NCI-H1694 treated with DMSO at 0.1 percent for 48 hours (cell line): ENCODE data around the gene ABCC2.

Source experiments
- DNase-seq: peaks from one replicate; lab custom pipeline; 2025; lab: John Stamatoyannopoulos, UW

The ABCC2 gene

DNA sequence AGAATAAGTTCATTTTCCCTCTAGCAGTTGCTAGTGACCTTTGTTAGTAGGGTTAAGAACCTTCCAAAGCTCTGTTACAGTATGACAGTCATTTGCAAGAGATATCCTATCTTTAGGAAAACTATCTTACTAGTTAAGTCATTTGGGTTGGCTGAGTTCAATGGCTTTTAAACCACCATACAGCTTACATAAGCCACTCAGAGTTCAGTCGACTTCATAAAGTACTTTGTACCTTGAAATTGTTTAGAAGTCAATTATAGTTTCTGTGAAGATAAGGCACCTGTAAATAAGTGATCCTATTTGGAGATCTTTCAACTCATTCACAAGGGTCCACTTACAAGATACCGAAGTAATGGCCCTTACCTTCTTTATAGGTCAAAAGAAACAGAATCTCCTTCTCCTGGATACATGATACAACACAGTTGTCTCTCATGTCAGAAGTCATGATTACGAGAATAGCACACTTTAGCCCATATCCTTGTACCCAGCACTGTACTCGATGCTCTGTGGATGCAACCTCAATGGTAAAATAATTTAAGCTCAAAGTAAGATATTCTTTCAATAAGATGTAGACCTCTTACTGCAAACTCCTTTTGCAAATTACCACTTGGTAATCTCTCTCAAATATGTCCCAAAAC is 11.9 kb upstream of the ABCC2 start:
- no peak for DNase-seq

DNA sequence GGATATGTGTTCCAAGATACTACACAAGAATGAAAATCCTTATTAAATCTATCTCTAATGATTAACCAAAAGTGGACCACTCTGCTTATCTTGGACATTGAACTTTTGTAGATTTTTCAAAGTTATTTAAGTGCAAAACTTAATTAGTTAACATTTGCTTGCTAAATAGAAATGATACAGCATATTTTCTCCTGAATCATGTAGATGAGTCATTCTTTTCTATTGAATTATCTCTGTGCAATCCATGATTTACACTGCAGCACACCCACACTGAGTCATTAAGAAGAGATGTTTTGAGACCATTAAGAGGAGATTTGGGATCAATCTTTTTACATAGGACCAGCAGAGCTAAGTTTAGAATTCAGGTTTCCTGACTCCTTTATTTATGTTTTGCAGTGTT is 6.6 kb upstream of the ABCC2 start:
- DNase-seq, result no peak

DNA sequence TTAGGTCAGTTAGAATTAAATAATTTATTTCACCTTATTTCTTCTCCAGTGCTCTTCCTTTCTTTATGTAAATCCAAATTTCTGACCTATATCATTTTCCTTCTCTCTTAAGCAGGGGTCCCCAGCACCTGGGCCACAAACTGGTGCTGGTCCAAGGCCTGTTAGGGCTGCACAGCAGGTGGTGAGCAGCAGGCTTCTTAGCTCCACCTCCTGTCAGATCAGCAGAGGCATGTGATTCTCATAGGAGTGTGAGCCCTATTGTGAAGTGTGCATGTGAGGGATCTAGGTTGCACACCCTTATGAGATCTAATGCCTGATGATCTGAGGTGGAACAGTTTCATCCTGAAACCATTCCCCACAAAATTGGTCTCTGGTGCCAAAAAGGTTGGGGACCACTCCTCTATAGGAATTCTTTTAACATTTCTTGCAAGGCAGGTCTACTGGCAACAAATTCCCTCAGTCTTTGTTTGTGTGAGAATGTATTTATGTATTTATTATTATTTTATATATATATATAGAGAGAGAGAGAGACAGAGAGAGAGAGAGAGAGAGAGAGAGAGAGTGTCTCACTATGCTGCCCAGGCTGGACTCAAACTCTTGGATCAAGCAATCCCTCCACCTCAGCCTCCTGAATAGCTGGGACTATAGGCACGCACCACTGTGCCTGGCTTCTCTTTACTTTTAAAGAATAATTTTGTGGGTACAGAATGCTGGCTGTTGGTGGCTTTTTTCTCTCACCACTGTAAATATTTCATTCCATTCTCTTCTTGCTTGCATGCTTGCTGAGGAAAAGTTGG is 4.3 kb upstream of the ABCC2 start:
- DNase-seq, result no peak

DNA sequence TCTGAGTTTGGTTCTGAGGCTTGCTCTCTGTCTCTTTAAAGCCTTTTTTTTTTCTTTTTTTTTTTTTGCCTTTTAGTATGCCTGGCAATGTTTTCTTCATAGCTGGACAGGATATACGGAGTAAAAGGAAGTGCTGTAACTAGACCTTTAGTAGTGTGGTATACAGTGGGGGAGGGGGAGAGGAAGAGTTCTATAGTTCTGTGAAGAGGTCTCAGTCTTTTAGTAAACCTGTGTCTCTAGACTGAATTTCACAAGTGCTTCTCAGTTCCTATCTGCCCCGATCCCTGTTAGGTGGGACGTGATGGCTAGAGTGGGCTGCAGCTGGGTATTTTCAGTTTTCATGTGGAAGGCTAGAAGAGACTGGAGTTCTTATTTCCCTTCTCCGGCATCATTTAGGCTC is 3.1 kb upstream of the ABCC2 start:
- no peak for DNase-seq

DNA sequence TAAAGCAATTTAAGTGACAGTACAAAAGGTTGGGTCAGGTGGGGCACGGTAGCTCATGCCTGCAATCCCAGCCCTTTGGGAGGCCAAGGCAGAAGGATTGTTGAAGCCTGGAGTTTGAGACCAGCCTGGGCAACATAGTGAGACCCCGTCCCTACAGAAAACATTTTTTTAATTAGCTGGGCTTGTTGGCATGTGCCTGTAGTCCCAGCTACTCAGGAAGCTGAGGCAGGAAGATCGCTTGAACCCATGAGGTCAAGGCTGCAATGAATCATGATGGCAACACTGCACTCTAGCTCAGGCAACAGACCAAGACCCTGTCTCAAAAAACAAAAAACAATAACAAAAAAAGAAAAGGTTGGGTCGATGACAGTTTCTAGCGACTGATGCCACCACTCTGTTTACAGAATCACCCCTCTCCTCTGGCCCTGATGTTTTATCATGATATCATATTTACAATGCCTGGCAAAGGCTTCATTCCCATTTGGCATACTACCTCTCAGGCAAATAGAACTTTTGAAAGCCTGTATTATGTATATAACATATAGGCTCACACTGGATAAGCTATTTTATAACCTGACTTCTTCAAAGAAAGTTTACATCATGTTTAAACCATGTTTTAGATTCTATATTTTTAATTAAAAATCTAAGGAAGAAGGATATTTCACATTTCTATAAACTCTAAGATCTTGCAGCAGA is 558 bp upstream of the ABCC2 start:
- DNase-seq, result no peak

DNA sequence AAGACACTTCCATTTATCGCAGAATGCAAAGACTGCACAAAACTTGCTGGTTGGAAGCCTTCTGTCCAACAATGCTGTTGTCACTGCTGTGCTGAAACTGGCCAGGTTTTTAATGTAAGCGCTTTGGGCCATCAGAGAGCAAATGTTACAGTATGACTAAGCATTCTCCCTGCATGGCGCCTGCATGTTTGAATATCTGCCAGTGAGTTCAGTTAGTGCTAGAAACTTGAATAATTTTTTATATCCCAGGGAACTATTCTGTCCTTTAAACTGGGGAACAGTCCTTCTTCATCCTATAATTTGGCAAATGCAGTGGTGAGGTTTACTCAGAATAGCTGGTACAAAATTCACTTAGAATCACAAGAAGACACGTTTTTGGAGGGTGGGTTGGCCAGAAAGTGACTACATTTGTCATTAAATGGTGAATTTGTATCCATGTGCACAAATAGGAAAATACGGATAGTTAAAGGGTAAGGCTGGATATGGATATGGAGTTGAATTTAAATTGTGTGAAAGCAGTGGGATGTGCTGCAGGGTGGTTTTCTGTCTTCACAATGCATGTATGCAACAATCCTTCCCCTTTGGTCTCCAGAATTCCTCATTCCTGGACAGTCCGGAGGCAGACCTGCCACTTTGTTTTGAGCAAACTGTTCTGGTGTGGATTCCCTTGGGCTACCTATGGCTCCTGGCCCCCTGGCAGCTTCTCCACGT is 1.7 kb downstream of the ABCC2 start:
- DNase-seq, result no peak

DNA sequence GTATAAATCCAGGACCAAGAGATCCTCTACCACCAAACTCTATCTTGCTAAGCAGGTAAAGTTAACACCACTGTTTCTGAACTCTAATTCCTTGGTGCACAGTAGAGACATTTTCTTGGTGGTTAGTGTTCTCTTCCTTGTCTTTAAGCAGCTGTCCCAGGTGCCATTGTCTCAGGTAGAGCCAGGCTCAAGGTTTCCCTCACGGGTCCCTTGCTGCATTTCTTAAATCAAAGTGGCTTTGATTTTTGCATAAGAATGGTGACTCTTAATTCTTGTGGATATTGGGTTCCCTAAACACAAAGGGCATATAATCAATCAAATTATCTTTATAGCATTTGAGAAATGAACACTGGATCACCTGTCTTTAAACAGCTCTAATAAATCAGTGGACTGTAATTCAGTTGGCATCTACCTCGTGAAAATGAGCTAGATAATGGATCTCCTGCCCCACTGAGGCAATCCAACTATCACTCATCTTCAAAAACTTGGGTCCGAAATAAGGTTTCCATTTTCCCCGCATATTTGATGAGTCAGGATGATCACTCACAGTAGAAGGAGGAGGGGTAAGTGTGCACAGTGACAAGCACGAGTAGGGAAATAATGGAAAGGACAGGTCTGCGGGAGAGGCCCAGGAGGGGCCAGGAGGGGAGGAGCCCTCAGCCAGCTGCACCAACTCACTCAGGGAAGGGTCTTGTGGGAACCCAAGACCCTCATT is 2.4 kb downstream of the ABCC2 start:
- DNase-seq, result no peak

DNA sequence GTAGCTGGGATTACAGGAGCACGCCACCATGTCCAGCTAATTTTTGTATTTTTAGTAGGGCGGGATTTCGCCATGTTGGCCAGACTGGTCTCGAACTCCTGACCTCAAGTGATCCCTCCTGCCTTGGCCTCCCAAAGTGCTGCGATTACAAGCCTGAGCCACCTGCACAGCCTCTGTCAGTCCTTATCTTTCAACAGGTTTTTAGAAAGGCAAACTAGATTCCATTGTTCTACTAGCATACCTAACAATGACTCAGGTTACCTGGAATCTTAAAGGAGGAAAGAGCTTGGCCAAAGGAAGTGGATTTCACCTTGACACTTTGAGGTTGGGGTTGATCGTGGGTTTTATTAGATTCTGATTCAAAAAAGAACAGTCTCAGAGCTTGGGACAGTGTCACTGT is 3.2 kb downstream of the ABCC2 start:
- DNase-seq, result no peak

DNA sequence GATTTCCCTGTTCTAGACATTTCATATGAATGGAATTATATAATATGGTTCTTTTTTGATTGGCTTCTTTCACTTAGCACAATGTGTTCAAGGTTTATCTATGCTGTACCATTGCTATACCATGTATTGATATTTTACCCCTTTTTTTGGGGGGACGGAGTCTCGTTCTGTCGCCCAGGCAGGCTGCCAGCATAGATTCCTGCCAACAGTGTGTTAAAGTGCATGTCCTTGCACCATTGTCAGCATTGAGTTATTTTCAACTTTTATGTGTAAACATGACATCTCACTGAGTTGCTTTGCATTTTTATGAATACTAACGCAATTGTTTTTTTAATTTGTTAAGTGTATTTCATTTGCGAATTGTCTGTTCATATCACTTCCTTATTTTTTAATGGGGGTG is 4.9 kb downstream of the ABCC2 start:
- no peak for DNase-seq

DNA sequence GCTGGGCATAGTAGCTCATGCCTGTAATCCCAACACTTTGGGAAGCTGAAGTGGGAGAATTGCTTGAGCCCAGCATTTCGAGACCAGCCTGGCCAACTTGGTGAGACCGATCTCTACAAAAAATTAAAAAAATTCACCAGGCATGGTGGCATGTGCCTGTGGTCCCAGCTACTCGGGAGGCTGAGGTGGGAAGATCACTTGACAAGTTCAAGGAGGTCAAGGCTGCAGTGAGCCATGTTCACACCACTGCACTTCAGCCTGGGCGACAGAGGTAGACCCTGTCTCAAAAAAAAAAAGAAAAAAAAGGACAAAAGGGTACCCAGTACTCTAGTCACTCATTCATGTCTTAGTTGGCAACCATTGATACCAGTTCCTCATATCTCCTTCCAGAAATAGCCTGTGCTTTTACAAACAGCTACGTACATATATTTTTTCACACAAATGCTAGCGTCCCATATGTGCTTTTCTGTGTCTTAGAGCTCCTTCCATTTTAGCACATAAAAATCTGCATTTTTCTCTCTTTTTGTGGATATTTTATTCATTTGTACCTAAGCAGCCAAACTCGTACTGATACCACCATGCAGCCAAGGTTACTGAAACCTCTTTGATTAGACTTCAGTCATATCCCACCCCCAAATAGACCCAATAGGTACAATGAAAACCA is 5.5 kb downstream of the ABCC2 start:
- no peak for DNase-seq

DNA sequence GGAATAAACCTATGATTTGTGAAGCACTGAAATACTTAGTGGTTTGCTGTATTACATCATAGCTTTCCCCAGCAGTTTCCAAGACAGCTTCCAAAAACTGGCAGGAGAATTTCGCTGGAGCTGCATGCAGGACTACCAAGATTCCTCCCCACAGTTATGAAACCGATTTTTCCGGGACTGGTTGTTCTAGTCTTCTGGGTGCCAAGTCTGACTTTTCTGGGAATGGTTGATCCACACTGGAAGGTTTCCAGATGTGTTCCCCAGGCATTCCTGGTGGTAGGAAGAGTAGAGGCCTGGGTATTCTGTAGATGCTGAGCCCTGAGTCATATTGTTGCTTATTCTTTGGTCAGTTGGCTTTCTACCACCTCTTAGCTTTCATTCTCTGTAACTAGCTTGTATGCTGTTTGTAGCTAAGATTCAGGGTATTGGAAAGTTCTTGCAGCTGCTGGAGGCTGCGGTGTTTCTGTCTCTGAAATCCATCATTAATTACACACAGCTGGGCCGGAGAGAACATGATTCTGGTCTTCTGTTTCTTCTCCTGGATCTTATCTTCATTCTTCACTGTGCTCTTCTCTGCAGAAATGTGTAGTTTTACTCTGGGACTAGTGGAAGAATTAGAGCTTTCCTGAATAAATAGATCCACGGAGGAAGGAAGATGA is 6.3 kb downstream of the ABCC2 start:
- DNase-seq, result no peak

DNA sequence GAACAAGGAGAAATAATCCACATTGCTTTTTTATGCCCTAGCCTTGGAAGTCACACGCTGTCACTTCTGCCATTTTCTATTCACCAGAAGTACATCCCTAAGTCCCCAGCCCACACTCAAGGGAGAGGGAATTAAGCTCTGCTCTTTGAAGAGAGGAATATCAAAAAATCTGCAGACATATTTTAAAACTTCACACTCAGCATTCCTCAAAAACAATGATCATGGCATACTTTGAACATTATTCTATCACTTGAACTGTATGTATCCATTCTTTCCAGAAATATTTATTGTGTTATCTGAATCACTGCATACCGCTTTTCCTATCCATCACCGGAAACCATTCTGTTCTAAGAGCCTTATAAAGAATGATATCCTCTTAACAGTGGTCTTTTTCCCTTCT is 9.4 kb downstream of the ABCC2 start:
- DNase-seq, result no peak

DNA sequence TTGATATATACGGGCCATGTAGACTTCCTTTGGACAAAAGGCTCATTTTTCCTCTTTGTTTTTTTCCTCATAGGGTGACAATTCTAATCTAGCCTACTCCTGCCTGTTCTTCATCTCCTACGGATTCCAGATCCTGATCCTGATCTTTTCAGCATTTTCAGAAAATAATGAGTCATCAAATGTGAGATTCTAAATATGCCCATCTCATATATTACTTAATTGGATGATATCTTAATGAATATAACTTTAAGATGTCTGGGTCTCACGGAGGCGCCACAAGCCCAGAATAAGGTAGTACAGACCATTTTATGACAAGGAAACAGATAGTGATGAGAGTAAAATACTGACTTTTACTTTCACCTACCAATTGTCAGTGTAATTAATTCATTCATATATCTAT is 11.4 kb downstream of the ABCC2 start:
- no peak for DNase-seq

DNA sequence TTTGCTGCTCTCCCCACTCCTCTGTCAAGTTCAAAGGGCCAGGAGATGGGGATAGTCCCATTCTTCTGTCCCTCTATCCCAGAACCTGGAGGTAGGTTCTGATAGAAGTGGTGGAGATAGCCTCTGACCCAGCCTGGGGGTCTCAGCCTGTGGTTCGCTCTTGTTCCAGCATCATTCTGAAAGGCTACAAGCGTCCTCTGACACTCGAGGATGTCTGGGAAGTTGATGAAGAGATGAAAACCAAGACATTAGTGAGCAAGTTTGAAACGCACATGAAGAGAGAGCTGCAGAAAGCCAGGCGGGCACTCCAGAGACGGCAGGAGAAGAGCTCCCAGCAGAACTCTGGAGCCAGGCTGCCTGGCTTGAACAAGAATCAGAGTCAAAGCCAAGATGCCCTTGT is 14.5 kb downstream of the ABCC2 start:
- DNase-seq, result no peak

DNA sequence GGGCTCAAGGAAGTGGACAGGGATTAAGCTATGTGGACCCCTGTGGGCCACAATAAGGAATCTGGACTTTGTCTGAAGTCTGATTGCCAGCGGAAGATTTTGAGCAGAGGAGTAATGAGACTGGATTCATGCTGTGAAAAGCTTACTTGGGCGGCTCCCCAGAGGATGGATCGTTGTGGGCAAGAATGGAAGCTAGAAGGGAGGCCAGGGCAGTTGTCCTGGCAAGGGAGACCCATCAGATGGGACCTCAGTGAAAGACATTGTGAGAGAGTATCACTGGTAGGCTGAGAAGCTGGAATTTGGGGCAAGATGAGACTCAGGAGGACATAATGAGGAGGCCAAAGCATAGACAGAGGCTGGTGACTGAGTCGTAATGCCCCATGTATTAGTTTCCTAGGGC is 15.6 kb downstream of the ABCC2 start:
- no peak for DNase-seq

DNA sequence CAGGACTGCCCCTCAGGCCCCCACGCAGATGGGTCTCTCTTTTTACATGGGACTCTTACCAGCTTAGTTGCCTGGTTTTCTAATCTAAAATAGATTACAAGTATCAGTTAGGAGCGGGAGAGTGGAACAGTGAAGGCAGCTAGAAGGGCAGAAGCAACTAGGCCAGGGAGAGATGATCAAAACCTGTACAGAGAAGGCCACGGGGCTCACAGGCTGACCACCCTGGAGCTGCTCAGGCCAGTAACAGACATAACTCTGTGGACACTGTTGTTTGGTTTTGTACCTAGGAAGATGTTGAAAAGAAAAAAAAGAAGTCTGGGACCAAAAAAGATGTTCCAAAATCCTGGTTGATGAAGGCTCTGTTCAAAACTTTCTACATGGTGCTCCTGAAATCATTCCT is 16.5 kb downstream of the ABCC2 start:
- DNase-seq, result no peak

DNA sequence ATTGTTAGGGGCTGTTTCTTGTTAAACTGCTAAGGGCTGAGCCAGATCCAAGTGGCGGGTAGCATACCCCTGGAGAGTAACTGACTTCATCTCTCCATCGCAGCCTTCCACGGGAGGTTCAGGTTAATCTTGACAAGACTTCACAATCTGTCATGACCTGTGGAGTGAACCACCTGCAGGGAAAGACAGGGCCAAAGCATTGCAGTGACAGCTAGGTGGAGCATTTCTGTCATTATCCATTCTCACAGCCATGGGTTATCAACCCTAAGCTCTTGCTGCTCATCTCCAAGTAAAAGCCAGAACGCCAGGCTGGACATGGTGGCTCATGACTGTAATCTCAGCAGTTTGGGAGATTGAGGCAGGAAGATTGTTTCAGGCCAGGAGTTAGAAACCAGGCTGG is 17.2 kb downstream of the ABCC2 start:
- no peak for DNase-seq

DNA sequence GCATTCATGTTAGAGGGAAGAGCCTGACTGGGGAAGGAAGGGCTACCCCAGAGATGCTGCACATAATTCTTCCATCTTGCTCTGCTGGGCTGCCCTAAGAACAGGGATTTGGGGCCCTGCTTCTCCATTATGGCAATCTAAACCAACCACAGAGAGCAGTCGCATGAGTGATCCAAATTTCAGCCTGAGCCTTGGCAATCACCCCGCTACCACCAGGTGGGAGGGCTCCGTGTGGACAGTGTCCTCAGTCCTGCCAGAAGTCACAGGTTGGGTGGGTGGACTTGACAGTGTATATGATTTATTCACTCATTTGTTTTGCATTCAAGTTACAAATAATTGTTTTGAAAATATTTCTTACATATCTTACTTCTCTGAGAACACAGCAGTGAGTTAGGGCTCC is 22.0 kb downstream of the ABCC2 start:
- no peak for DNase-seq

DNA sequence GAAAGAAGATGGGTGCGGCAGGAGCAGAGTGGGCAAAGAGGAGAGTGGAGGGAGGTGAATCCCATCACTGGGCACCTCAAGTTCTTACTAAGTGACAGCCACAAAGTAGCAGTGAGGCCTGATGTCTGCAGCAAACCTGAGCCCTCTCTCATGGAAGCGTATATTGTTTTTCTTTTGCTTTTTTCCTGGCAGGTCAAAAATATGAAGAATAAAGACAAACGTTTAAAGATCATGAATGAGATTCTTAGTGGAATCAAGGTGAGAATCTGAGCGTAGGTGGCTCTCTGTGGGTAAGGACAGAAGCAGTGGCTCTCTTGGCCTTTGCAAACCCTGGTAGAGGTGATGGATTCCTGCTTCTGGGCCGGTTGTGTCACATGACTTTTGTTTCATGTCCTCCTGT is 22.8 kb downstream of the ABCC2 start:
- DNase-seq, result no peak

DNA sequence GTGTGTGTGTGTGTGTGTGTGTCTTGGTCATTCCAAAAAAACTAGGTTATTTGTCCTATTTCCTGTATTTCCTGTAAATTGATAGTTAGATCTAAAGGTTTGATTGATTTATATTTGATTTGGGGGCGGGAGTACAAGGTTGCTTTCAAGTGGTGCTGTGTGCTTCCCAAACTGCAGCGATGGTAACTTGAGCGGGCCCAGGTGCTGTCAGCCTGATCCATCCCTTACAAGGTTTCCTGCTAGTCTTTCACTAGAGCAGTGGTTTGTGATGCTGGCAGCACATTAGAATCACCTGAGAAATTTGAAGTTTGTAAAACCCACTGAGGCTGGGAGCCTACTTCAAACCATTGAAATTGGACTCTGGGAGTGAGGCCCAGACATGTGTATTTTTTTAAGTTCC is 23.7 kb downstream of the ABCC2 start:
- no peak for DNase-seq

DNA sequence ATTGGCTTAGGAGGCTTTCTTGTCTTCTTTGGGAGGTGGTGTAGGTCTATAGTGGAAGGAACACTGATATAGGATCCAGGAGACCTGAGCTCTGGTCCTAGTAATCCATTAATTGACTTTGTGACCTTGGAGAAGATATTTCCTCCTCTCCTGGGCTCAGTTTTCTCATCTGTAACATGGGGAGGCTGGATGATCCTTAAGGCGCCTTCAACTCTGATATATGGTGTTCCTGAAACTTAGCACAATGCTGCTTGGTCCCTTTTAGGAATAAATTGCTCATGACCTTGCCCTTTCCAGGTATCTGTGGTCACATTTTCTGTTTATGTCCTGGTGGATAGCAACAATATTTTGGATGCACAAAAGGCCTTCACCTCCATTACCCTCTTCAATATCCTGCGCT is 25.3 kb downstream of the ABCC2 start:
- DNase-seq, result no peak
